Suppressor macrophage (primary cell): ENCODE data around the gene CTRL.

Experiments
- DNase-seq, 4 experiments: peaks; one replicate each; pipeline ENCODE4 v3.0.0-alpha.2; 2020 to 2022

CTRL gene

GRCh38 chr16:67886387-67886786 lies 45.3 kb downstream of the CTRL start:
- DNase-seq, result no peak

GRCh38 chr16:67885976-67886375 lies 45.7 kb downstream of the CTRL start:
- no peak for DNase-seq

- no peak for DNase-seq
Measured at GRCh38 chr16:67885545-67885944, 46.1 kb downstream of the CTRL start.

- no peak for DNase-seq
Measured at GRCh38 chr16:67884684-67885083, 47.0 kb downstream of the CTRL start, which contains the start of gene NRN1L. TSS of gene NRN1L (plus strand) at chr16:67884885. CDS start at chr16:67884904, 19 bp downstream.

GRCh38 chr16:67883872-67884261 lies 47.8 kb downstream of the CTRL start:
- DNase-seq, result peak; percentile 52 to 82 (median 63)

GRCh38 chr16:67883146-67883871 lies 48.4 kb downstream of the CTRL start:
- DNase-seq, result no peak

- no peak for DNase-seq
Measured at GRCh38 chr16:67882374-67883145, 49.1 kb downstream of the CTRL start.

- DNase-seq, result no peak
Measured at GRCh38 chr16:67881621-67882161, 50.0 kb downstream of the CTRL start.

- no peak for DNase-seq
Measured at GRCh38 chr16:67880584-67880983, 51.1 kb downstream of the CTRL start.

- DNase-seq, result no peak
Measured at GRCh38 chr16:67879936-67880335, 51.7 kb downstream of the CTRL start.
